NCI-H1436 treated with DMSO at 0.1 percent for 48 hours (cell line): ENCODE measurements around the gene PFDN2.
"Not testable (repeated sequence)": the region's sequence is repeated elsewhere in the genome, so short reads cannot be mapped to it uniquely, and the experiment has no call there.

Source experiments
- DNase-seq: peaks from one replicate; lab custom pipeline; 2025; lab: John Stamatoyannopoulos, UW

PFDN2 gene

GRCh38 chr1:161080441-161081405 is 37.1 kb downstream of the PFDN2 start:
- no peak for DNase-seq

GRCh38 chr1:161079436-161080110 is 38.3 kb downstream of the PFDN2 start:
- no peak for DNase-seq

- no peak for DNase-seq
Observed at GRCh38 chr1:161077426-161077825, 40.4 kb downstream of the PFDN2 start.

- no peak for DNase-seq
Observed at GRCh38 chr1:161076410-161076809, 41.4 kb downstream of the PFDN2 start.

GRCh38 chr1:161074676-161075368 is 43.0 kb downstream of the PFDN2 start:
- no peak for DNase-seq

- no peak for DNase-seq
Observed at GRCh38 chr1:161073474-161074121, 44.2 kb downstream of the PFDN2 start.

GRCh38 chr1:161072751-161073449 is 44.9 kb downstream of the PFDN2 start:
- no peak for DNase-seq

GRCh38 chr1:161071886-161072371 is 45.9 kb downstream of the PFDN2 start:
- no peak for DNase-seq

GRCh38 chr1:161070761-161071160 is 47.1 kb downstream of the PFDN2 start:
- DNase-seq: no peak

- no peak for DNase-seq
Observed at GRCh38 chr1:161069731-161070270, 48.0 kb downstream of the PFDN2 start, which contains the start of gene ARHGAP30. TSS of gene ARHGAP30 (minus strand) at chr1:161069891. CDS start at chr1:161069624, 267 bp downstream.

- no peak for DNase-seq
Observed at GRCh38 chr1:161069241-161069640, 48.6 kb downstream of the PFDN2 start.

GRCh38 chr1:161068306-161069234 is 49.3 kb downstream of the PFDN2 start:
- no peak for DNase-seq

- no peak for DNase-seq
Observed at GRCh38 chr1:161066694-161067093, 51.1 kb downstream of the PFDN2 start.

GRCh38 chr1:161065681-161066080 is 52.2 kb downstream of the PFDN2 start:
- DNase-seq: not testable (repeated sequence)

- DNase-seq: not testable (repeated sequence)
Observed at GRCh38 chr1:161063936-161064335, 53.9 kb downstream of the PFDN2 start.

GRCh38 chr1:161061419-161061818 is 56.4 kb downstream of the PFDN2 start:
- no peak for DNase-seq

- DNase-seq: no peak
Observed at GRCh38 chr1:161059293-161059692, 58.5 kb downstream of the PFDN2 start.

GRCh38 chr1:161054805-161055204 is 63.0 kb downstream of the PFDN2 start:
- DNase-seq: no peak

GRCh38 chr1:161054232-161054631 is 63.6 kb downstream of the PFDN2 start:
- no peak for DNase-seq

GRCh38 chr1:161052899-161053298 is 64.9 kb downstream of the PFDN2 start:
- DNase-seq: no peak
